Raji (cell line): ENCODE results near the gene MPP3.

ENCODE experiments used
- POLR2A ChIP-seq: IDR thresholded peaks from 2 replicates; pipeline ENCODE4 v1.6.1; 2011; ENCODE audit warnings: low read depth, low read length, control low read depth; ENCODE audit not compliant: insufficient read depth

Gene MPP3

GRCh38 chr17:43825567-43825966 is 7.4 kb downstream of the MPP3 start:
- no peak for TF ChIP-seq POLR2A

DNA sequence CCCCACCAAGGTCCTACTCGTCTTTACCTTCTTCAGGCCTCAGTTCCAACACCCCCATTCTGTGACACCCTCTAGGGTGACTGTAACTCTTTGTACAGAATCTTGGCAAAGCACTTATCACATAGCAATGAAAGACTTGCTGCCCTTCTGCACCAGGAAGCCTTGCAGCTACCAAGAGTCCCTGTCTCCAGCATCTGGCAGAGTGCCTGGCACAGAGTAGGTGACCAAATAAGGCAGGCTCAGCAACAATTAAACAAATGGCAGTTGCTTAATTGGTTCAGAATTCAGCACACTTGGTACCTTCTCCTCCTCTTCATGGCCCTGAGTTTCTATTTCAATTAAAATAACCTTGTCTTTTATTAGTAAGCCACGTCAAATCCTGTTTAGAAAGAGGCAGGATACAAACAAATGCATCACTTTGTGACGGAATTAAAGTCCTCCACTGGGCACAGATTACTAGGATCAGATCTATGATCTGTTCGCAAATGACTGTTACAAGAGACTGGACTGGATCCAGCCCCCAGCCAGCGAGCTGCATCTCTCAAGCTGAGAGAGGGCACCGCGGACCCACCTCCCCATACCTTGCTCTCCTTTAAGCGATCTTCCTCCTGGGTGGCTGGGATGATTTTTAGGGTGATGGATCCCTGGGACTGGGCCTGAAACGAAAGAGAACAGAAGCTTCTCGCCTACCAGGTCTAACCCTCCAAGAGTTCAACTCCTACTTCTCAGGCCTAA is 9.4 kb downstream of the MPP3 start:
- no peak for TF ChIP-seq POLR2A

GRCh38 chr17:43822570-43823190 is 10.3 kb downstream of the MPP3 start:
- no peak for TF ChIP-seq POLR2A

GRCh38 chr17:43820759-43821158 is 12.2 kb downstream of the MPP3 start:
- no peak for TF ChIP-seq POLR2A

DNA sequence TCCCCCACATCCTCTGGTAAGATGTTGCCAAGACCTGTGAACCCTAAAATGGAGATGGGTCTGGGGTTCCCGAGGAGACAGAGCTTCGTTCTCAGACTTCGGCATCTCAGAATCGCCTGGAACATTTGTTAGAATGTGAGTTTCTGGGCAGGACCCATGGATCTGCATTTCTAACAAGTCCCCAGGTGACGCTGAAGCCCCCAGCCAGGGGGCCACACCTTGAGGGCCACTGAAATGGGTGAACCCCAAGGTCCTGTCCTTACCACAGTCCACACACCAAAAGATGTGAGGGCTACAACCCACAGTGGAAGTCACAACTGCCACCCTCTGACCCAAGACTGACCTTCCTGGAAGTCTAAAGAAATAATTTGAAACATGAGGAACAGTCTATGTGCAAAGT is 14.0 kb downstream of the MPP3 start:
- no peak for TF ChIP-seq POLR2A

GRCh38 chr17:43817826-43818225 is 15.1 kb downstream of the MPP3 start:
- TF ChIP-seq POLR2A: no peak

DNA sequence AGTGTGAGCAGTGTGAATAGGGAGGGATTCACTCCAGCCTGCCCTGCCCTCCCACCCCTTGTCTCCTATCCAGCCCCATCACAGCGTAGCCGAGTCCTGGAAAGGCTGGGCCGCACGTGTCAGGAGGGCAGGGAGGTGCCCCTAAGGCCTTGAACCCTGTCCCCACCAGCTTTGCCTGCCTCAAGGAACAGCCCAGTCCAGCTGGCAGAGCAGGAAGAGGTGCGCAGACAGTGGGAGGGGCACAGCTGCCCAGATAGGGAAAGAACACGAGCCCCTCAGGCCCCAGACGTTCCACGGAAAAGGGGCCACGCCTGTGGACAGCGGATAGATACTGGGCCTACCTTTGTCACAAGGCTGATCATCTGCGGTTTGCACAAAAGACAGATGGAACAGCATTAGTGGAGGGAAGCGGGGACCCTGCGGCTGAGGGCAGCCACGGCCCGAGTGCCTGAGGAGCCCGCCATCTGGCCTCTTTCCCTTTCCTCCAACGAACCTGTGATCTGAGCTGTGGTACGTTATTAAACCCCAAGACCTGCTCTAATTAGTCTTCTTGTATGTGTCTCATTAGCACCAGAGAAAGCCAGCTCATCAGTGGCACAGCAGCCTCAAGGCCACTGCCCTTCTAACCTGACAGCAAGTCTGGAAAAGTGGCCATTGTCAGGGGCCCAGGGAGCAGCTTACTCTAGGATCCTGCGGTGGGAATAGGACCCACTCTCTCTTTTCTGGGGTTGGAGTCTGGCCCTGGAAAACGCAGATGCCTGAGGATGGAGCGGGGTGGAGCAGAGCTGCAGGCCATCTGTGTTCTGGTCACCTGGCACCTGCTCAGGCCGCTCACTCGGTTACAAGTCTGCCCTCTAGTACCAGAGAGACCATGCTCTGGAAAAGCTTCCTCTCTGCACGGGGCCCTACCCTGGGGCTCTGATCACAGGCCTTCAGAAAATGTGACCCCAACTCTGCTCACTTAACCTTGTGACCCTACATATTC is 16.3 kb downstream of the MPP3 start:
- TF ChIP-seq POLR2A: no peak

GRCh38 chr17:43814714-43815113 is 18.2 kb downstream of the MPP3 start:
- no peak for TF ChIP-seq POLR2A

DNA sequence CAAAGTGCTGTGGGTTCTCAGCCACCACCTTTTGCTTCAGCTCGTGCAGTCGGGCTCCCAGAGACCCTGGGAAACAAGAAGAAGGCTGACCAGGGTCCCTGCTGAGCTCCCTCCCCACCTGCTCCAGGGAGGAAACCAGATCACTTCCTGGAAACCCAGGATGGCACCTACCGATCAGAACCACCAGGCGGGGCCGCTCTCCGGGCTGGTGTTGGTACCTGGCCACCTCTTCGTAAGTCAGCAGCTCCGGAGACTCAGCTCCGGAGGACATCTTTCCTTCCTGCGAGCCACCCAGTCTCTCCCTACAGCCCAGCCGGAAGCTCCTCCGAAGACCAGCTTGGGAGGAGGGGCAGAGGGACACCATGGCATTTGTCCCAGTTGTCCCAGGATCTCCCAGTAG is 18.9 kb downstream of the MPP3 start:
- no peak for TF ChIP-seq POLR2A

DNA sequence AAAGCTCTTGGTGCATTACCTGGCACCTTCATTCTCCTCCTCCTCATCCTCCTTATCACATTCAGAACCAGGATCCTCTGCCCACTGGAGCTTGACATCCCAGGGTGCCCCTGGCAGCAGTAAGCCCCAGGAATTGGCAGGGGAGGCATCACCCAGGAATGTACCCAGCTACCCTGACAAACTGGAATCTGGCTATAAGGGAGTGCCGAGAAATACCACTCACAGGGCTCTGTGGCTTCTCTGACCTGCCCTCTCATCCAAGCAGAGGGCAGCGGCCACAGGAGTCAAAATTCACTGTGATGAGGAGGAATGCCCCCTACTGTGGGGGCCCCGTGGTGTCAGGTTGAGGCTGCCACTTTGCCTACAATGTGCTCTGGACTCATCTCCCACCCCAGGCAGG is 19.6 kb downstream of the MPP3 start:
- no peak for TF ChIP-seq POLR2A

DNA sequence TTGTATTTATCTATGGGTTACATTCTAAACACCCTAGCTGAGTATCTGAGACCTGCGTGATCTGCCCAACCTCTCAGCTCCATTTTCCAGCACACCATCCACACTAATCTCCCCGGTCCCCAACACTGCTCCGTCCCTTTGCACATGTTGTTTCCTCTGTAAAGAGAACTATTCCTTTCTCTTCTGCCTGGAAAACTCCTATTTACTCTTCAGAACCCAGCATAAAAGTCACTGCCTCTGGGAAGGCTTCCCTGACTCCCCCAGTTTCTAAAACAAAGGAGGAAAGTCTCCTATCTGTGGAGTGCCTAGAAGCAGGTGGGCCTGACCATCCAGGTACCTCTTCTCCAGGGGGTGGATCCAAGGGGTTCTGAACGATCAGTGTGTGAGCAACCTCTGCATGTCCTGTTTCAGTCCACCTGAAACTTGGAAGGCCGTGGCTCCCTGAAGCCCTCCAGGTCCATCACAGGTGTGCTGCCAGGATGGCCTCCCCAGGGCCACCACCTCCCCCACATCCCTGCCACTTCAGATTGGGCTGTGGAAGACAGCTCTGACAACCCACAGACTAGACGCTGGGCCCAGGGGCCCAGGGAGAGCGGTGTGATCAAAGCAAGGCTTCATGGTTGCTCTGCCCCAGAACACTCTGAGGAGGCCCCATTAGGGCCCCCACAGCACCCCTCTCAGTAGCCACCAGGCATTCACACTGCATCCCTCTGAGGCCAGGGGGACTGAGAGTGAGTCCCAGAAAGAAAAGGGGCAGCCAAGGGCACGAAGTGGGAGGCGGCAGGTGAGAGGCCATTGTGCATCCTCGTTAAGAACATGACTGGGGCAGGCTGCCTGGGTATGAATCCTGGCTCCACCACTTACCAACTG is 20.3 kb downstream of the MPP3 start:
- TF ChIP-seq POLR2A: no peak

DNA sequence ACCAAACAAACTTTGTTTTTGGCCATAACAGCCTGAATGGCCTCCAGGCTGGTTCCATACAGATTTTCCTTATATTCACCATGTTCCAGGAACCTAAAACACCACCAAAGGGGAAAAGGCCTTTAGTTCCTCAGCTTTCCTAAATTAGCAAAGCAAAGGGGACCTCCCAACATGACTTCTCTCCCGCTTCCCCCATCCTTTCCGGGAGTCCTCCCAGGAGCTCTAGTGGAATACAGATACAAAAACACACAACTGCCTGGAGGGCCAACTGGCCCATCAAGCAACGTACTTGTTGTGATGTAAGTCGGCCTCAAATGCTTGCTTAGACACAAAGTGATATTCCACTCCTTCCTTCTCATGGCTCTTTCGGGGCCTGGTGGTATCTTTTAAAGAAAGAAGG is 22.1 kb downstream of the MPP3 start:
- no peak for TF ChIP-seq POLR2A

- no peak for TF ChIP-seq POLR2A
Measured at GRCh38 chr17:43810226-43810715, 22.7 kb downstream of the MPP3 start.

- no peak for TF ChIP-seq POLR2A
Measured at GRCh38 chr17:43809121-43809520, 23.8 kb downstream of the MPP3 start.
